GM12874 (cell line): ENCODE results near the gene CADM2.

Source experiments
- TF ChIP-seq, protein P1 (sequence below): IDR thresholded peaks from 2 replicates; pipeline ENCODE4 v1.5.1; 2011; ENCODE audit warnings: low read depth, mild to moderate bottlenecking, control low read depth, low read length, moderate library complexity; ENCODE audit not compliant: insufficient read depth

The CADM2 gene

DNA sequence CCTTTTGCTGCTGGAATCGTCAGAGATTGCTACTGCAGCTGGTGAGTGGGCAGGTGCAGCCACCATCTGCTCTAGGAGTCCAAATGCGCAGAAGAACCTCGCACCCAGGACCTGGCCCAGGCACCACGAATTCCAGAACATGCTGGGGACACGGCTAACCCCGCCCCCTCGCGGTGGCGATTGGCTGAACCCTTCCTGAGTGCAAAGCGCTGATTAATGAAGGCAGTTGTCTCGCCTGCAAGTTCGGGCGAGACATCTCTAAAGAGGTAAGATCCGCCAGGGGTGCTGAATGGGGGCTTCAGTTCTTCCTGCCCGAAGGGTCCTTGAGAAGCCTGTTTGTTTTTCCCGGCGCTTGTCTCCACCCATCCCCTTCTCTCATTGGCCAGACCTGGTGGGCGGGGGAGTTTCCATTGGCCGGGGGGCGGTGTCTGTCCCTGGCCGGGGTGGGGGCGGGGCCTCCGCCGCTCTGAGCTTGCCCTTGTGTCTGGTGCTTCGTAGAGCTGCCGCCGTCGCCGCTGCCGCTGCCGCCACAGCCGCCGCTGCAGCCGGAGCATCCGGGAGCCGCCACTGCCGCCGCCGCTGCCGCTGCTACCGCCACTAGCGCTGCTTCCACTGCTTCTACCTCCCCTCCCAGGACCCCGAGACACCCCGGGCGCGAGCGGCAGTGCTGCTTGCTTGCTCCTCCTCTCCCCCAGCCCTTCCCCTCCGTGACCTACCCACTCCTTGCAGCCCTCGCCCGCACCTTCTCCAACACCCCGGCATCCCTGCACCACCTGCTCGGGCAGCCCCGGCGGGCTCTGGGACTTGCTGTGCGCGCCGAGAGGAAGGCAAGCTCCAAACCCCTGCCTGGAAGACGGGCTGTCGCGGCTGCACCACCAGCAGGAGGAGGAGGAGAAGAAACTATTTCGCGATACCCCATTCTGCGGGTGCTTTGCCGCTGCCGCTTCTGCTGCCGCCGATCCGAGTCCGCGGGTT, at the start of gene CADM2:
Gene CADM2, plus strand, starts transcription at position 495 of the 975 bp plus-strand sequence.
- TF ChIP-seq, protein P1, sequence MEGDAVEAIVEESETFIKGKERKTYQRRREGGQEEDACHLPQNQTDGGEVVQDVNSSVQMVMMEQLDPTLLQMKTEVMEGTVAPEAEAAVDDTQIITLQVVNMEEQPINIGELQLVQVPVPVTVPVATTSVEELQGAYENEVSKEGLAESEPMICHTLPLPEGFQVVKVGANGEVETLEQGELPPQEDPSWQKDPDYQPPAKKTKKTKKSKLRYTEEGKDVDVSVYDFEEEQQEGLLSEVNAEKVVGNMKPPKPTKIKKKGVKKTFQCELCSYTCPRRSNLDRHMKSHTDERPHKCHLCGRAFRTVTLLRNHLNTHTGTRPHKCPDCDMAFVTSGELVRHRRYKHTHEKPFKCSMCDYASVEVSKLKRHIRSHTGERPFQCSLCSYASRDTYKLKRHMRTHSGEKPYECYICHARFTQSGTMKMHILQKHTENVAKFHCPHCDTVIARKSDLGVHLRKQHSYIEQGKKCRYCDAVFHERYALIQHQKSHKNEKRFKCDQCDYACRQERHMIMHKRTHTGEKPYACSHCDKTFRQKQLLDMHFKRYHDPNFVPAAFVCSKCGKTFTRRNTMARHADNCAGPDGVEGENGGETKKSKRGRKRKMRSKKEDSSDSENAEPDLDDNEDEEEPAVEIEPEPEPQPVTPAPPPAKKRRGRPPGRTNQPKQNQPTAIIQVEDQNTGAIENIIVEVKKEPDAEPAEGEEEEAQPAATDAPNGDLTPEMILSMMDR: no peak

DNA sequence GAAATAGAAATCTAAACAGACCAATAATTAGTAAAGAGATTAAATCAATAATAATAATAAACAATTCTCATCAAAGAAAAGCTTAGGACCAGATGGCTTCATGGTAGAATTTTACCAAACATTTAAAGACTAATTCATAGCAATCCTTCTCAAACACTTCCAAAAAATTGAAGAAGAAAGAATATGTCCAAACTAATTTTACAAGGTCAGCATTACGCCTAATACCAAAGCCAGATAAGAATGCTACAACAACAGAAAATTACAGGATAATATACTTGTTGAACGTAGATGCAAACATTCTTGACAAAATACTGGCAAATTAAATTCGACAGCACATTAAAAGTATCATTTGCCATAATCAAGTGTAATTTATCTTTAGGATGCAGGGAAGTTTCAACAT, 36.1 kb upstream of the CADM2 start:
- TF ChIP-seq, protein P1: no peak

DNA sequence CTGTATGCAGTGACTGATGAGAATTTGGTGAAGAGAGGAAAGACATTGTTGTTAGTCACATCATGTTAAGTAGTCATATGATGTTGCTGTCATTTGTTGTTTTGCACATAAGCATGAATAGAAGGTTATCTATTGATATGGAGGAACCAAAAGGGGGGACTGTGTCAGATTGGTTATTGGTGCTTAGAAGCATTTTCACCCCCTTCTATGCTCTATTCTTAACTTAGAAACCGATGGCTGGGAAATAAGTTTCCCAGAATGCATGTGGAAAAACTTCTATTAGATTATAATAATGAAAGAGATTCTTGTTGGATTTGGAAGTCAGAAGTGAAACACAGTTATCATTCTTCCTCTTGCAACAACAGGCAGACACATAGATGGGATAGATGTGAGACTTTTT, 33.2 kb upstream of the CADM2 start:
- TF ChIP-seq, protein P1: no peak

DNA sequence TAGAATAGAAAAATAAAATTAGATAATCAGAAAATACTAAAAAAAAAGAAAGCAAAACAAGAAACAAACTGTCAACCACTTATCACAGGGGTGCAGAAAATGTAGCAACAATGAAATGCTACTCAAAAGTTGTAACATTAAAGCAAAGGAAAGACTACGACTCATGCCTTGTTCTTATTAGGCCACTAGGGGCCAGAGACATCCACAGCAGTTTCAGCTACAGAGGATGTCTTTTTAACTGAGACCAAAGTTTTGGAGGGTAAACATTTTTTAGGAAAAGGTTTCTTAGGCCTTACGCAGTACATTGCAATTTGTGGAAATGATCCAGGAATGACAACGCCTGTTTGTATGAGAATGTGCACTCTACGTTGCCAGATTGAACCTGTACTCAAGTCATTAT, 15.4 kb upstream of the CADM2 start:
- TF ChIP-seq, protein P1: no peak; the same call in 1 of the 2 replicates

DNA sequence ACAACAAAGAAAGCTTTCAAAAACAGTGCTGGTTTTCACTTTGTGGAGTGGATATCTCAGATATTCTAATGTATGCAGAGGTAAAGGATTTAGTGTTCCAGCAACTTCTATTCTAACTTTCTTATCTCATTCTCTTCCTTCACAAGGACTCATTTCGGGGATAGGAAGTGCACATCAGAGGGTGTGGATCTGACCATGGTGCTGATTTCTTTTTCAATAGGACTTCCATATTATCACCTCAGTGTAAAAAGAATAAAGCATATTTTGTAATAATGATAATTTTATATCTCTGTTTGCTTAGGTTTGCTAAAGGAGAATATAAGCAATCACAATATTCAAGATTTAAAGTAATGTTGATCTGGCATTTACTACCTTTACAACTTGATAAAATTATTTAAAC, 12.5 kb upstream of the CADM2 start:
- TF ChIP-seq, protein P1: no peak

DNA sequence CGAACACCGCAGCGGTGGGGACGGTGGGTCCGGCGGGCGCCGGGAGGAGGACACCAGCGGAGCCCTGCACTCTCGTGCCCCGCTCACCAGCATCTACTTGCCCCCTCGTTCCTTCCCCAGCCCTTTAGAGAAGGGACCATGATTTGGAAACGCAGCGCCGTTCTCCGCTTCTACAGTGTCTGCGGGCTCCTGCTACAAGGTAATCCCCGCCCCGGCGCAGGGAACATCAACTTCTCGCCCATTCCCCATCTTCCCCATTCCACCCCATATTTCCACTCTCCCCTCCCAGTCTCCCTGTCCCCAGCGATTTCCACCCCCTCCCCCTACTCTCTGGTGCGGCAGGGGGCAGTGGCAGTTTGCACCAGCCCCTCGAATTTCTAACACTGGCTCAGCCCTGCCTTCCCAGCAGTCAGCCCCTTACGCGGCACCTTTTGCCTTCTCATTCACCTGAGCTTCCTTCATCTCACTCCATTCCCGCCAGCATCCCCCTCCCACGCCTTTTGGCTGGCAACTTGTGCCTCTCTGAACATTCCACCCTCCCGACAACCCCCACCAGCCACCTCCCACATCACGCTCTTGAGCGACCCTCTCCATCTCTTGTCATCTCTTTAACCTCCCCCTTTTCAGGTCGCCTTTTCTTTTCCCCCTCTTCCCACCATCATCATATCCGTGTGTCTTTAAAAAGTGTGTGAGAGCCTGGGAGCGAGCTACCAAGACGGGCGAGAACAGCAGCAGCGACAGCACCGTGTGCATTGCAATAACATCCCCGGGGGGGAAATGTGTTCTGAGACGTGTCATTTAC, 882 bp downstream of the CADM2 start:
- TF ChIP-seq, protein P1: no peak

DNA sequence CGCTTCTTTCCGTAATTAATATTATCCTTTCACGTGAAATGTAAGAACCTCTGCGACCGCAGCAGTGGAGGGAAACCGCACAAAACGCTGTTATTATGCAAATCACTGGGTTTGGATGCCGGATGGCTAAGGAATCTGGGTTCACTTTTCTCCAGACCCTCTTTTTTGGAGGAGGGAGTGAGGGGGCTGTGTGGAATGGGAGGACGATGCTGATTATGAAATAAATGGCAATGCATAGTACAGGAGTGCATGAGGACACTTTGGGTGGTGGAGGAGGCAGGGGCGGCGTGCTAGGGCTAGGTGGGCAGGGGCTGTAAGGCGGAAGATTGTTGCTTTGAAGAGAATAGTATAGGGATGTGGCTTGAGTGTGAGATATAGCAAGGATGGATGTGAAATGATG, 1.8 kb downstream of the CADM2 start:
- TF ChIP-seq, protein P1: no peak
